PC-3 (cell line): ENCODE data around the gene PCNA.

Source experiments
- CTCF ChIP-seq: fragments of 300-600 bp; sonication (generic); conservative IDR thresholded peaks from 2 replicates; pipeline ENCODE4 v1.5.1; 2017; ENCODE audit warnings: antibody characterized with exemption, low read depth, mild to moderate bottlenecking, low read length
- EZH2 ChIP-seq: fragments of 300-600 bp; sonication (generic); IDR thresholded peaks from one replicate; pipeline ENCODE4 v1.6.1; 2017; ENCODE audit warnings: antibody characterized with exemption, mild to moderate bottlenecking, low read length; ENCODE audit not compliant: unreplicated experiment
- EZH2phosphoT487 ChIP-seq: fragments of 300-600 bp; sonication (generic); IDR thresholded peaks from 2 replicates; pipeline ENCODE4 v1.6.1; 2018; ENCODE audit warnings: mild to moderate bottlenecking, antibody characterized with exemption, low read length, borderline replicate concordance

DNA sequence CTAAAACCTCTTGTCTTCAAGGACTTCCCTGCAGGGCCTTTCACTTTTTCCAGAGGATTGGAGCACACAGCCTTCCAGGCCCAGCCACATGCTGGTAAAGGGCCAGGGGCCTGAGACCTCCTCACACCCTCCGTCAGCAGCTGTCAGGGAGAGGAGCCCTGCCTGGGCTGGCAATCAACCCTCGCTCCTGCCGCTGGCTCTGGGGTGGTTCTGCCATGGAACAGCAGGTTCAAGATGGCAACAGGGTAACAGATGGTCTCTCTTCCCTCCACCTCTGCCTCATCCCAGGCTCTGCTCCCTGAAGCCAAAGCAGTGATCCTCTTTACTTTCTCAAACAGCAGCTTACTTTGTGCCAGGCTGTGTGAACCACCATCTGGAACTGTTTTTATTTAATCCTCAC is 23.8 kb downstream of the PCNA start:
- TF ChIP-seq CTCF (no peak), EZH2phosphoT487 (no peak), EZH2 (no peak)
